ENCODE measurements around the gene RELB. TPM values are rescaled to one million over a fixed set of nuclear protein-coding genes. Genes with fewer than 3 reads are reported as not detected.

RELB gene
- total RNA-seq, 1 donor from 2014 or later = 18.7 TPM

GRCh38 chr19:45008552-45008951 is 7.3 kb downstream of the RELB start:
- H3K9me3 Mint-ChIP-seq = no peaks in the 10 kb centered on the region
- H3K27me3 Mint-ChIP-seq (ENCODE audit: low read depth) = no peaks in the 10 kb centered on the region
- peaks cover 2% of the 10 kb centered on the region for H3K36me3 Mint-ChIP-seq
- no peaks in the 10 kb centered on the region for H3K4me1 Mint-ChIP-seq
- no peak for DNase-seq (ENCODE audit: low spot score in 2 of 2, unreplicated experiment in 2 of 2)
- no peak for TF ChIP-seq CTCF (IDR thresholded peaks at IDR 0.05; ENCODE audit: unreplicated experiment)
- H3K4me3 Mint-ChIP-seq = no peak overlapping the region
- no peak overlapping the region for H3K27ac Mint-ChIP-seq

- Mint-ChIP-seq H3K4me1 (no peaks in the 10 kb centered on the region), H3K4me3 (no peak overlapping the region), H3K27me3 (ENCODE audit: low read depth) (no peaks in the 10 kb centered on the region), H3K9me3 (no peaks in the 10 kb centered on the region), H3K36me3 (peaks cover 2% of the 10 kb centered on the region), H3K27ac (no peak overlapping the region)
- no peak for DNase-seq (ENCODE audit: low spot score in 2 of 2, unreplicated experiment in 2 of 2)
- no peak for TF ChIP-seq CTCF (IDR thresholded peaks at IDR 0.05; ENCODE audit: unreplicated experiment)
Observed at GRCh38 chr19:45009625-45010255, 8.5 kb downstream of the RELB start.

- H3K27ac Mint-ChIP-seq = no peak overlapping the region
- H3K9me3 Mint-ChIP-seq = no peaks in the 10 kb centered on the region
- DNase-seq (ENCODE audit: low spot score in 2 of 2, unreplicated experiment in 2 of 2) = no peak
- peaks cover 2% of the 10 kb centered on the region for H3K36me3 Mint-ChIP-seq
- no peak for TF ChIP-seq CTCF (IDR thresholded peaks at IDR 0.05; ENCODE audit: unreplicated experiment)
- H3K27me3 Mint-ChIP-seq (ENCODE audit: low read depth) = no peaks in the 10 kb centered on the region
- H3K4me3 Mint-ChIP-seq = no peak overlapping the region
- no peaks in the 10 kb centered on the region for H3K4me1 Mint-ChIP-seq
Observed at GRCh38 chr19:45010306-45010705, 9.0 kb downstream of the RELB start.

GRCh38 chr19:45011959-45012358 is 10.7 kb downstream of the RELB start:
- H3K9me3 Mint-ChIP-seq = no peaks in the 10 kb centered on the region
- no peak overlapping the region for H3K27ac Mint-ChIP-seq
- no peaks in the 10 kb centered on the region for H3K4me1 Mint-ChIP-seq
- H3K36me3 Mint-ChIP-seq = peaks cover 2% of the 10 kb centered on the region
- no peak for TF ChIP-seq CTCF (IDR thresholded peaks at IDR 0.05; ENCODE audit: unreplicated experiment)
- H3K4me3 Mint-ChIP-seq = no peak overlapping the region
- no peak for DNase-seq (ENCODE audit: low spot score in 2 of 2, unreplicated experiment in 2 of 2)
- no peaks in the 10 kb centered on the region for H3K27me3 Mint-ChIP-seq (ENCODE audit: low read depth)

GRCh38 chr19:45016388-45017314 is 15.4 kb downstream of the RELB start:
- H3K4me1 Mint-ChIP-seq = no peaks in the 10 kb centered on the region
- H3K9me3 Mint-ChIP-seq = no peaks in the 10 kb centered on the region
- no peaks in the 10 kb centered on the region for H3K27me3 Mint-ChIP-seq (ENCODE audit: low read depth)
- H3K36me3 Mint-ChIP-seq = peaks cover 2% of the 10 kb centered on the region
- TF ChIP-seq CTCF (IDR thresholded peaks at IDR 0.05; ENCODE audit: unreplicated experiment) = peak; percentile 59
- H3K4me3 Mint-ChIP-seq = no peak overlapping the region
- H3K27ac Mint-ChIP-seq = no peak overlapping the region
- DNase-seq (ENCODE audit: low spot score in 2 of 2, unreplicated experiment in 2 of 2) = peak in 1 of 2 experiments; percentile 71

All from mesothelial cell of epicardium (in vitro differentiated cells).